Osteocyte (in vitro differentiated cells): ENCODE measurements around the gene TCF7L1. TPM values are rescaled to one million over a fixed set of nuclear protein-coding genes. Genes with fewer than 3 reads are reported as not detected.

ENCODE experiments used
- DNase-seq: peaks from one replicate; pipeline ENCODE4 v3.0.0; 2021; ENCODE audit warnings: mixed read lengths; ENCODE audit not compliant: unreplicated experiment; ENCODE audit errors: extremely low spot score
- H3K27ac Mint-ChIP-seq: one replicate; pipeline ENCODE4 v1.8.0; 2021; ENCODE audit warnings: mild to moderate bottlenecking, mixed read lengths; ENCODE audit not compliant: unreplicated experiment
- H3K27me3 Mint-ChIP-seq: one replicate; pipeline ENCODE4 v1.8.0; 2021; ENCODE audit warnings: mixed read lengths; ENCODE audit not compliant: unreplicated experiment
- H3K36me3 Mint-ChIP-seq: one replicate; pipeline ENCODE4 v1.8.0; 2021; ENCODE audit warnings: mixed read lengths; ENCODE audit not compliant: unreplicated experiment
- H3K4me1 Mint-ChIP-seq: one replicate; pipeline ENCODE4 v1.8.0; 2021; ENCODE audit warnings: mixed read lengths; ENCODE audit not compliant: unreplicated experiment
- H3K4me3 Mint-ChIP-seq: one replicate; pipeline ENCODE4 v1.8.0; 2021; ENCODE audit warnings: mild to moderate bottlenecking, moderate library complexity, mixed read lengths; ENCODE audit not compliant: unreplicated experiment
- H3K9me3 Mint-ChIP-seq: one replicate; pipeline ENCODE4 v1.8.0; 2021; ENCODE audit warnings: mixed read lengths; ENCODE audit not compliant: unreplicated experiment
- CTCF ChIP-seq: fragments of 200-600 bp; sonication (generic); IDR thresholded peaks from 2 replicates; pipeline ENCODE4 v1.5.0; 2021; ENCODE audit warnings: antibody characterized with exemption, mild to moderate bottlenecking, moderate library complexity
- total RNA-seq: library from RNA; stranded (reverse); gene quantifications from 2 replicates; pipeline ENCODE4 v1.2.1, GENCODE V29; 2021

TCF7L1 gene
- total RNA-seq, 1 donor from 2014 or later, result 31.8 TPM

- Mint-ChIP-seq H3K4me3 (peak overlapping the region; percentile 12), H3K27me3 (no peaks in the 10 kb centered on the region), H3K36me3 (no peaks in the 10 kb centered on the region), H3K27ac (peak overlapping the region; percentile 87), H3K4me1 (peaks cover 49% of the 10 kb centered on the region), H3K9me3 (no peaks in the 10 kb centered on the region)
- DNase-seq, result peak; percentile 89
- no peak for TF ChIP-seq CTCF
These were observed 144.4 kb downstream of the TCF7L1 start for GRCh38 chr2:85277416-85278158.

- Mint-ChIP-seq H3K27ac (peak overlapping the region; percentile 87), H3K4me3 (peak overlapping the region; percentile 12), H3K9me3 (no peaks in the 10 kb centered on the region), H3K27me3 (no peaks in the 10 kb centered on the region), H3K36me3 (peaks cover 1% of the 10 kb centered on the region), H3K4me1 (peaks cover 49% of the 10 kb centered on the region)
- DNase-seq, result no peak
- no peak for TF ChIP-seq CTCF
These were observed 145.2 kb downstream of the TCF7L1 start for GRCh38 chr2:85278361-85278760.

DNA sequence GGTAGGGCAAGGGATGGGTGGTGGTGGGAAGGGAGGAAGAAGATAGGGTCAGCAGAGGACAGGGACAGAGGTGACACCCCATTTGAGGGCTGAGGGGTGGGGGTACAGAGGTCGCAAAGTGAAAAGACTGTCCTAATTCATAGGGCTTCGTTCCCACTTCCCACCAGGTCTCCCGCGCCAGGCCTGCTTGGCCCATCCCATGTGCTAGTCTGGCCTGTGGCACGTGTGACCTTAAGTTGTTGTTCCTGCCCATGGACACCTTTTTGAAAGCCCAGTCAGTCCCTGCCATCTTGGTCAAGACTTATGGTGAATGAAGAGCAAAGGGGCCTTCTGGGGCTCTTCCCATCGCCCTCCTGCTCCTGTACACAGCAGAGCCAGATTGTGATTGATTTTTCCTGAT lies 148.4 kb downstream of the TCF7L1 start:
- Mint-ChIP-seq H3K36me3 (peaks cover 7% of the 10 kb centered on the region), H3K27me3 (no peaks in the 10 kb centered on the region), H3K9me3 (no peaks in the 10 kb centered on the region), H3K27ac (no peak overlapping the region), H3K4me1 (peaks cover 32% of the 10 kb centered on the region), H3K4me3 (no peak overlapping the region)
- no peak for DNase-seq
- TF ChIP-seq CTCF, result no peak

- Mint-ChIP-seq H3K9me3 (no peaks in the 10 kb centered on the region), H3K27ac (no peak overlapping the region), H3K4me3 (no peak overlapping the region), H3K4me1 (peaks cover 19% of the 10 kb centered on the region), H3K36me3 (peaks cover 7% of the 10 kb centered on the region), H3K27me3 (no peaks in the 10 kb centered on the region)
- no peak for DNase-seq
- no peak for TF ChIP-seq CTCF
These were observed 149.7 kb downstream of the TCF7L1 start for GRCh38 chr2:85282914-85283313.

GRCh38 chr2:85283641-85284040 lies 150.4 kb downstream of the TCF7L1 start:
- H3K36me3 Mint-ChIP-seq, result peaks cover 10% of the 10 kb centered on the region
- no peak overlapping the region for H3K4me3 Mint-ChIP-seq
- H3K9me3 Mint-ChIP-seq, result no peaks in the 10 kb centered on the region
- H3K27me3 Mint-ChIP-seq, result no peaks in the 10 kb centered on the region
- no peak for TF ChIP-seq CTCF
- no peak for DNase-seq
- no peak overlapping the region for H3K27ac Mint-ChIP-seq
- peaks cover 14% of the 10 kb centered on the region for H3K4me1 Mint-ChIP-seq
